HG03159 (cell line): ENCODE results near the gene SLC1A5.
"Not testable (repeated sequence)": the region's sequence is repeated elsewhere in the genome, so short reads cannot be mapped to it uniquely, and the experiment has no call there.

Experiments used
- ATAC-seq: cut with Tn5 transposase; IDR thresholded peaks from one replicate; pipeline ENCODE4 v1.9.1; 2021; ENCODE audit warnings: mild to moderate bottlenecking, moderate library complexity; ENCODE audit not compliant: unreplicated experiment

SLC1A5 gene

DNA sequence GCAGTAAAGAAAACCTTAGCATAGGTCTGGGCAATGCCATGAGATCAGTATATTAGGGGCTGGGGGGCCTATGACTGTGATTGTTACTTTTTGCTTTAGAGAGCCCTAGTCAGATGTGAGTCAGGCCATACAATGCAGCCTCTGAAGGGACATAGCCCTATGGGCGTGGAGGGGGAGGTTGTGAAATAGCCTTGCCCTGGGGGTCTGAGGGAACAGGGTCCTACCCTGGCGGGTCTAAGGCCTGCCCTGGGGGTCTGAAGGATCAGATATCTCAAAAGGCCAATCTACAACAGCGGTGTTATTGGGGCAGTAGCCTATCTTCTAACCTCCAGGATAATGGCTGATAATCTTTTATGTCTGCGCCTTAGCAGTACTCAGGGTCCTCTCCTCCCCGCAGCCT is 13.8 kb upstream of the SLC1A5 start:
- no peak for ATAC-seq

DNA sequence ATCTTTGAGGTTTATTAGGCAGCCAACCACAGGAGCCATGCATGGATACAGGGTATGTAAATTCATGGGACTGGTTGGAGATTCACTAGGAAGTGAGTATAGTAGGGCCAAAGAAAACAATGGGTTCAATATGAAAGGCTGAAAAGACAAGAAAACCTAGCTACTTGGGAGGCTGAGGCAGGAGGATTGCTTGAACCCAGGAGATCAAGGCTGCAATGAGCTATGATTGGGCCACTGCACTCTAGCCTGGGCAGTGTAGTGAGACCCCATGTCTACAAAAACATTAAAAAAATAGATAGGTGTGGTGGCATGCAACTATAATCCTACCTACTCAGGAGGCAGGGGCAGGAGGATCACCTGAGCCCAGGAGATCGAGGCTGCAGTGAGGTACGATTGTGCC is 10.3 kb upstream of the SLC1A5 start:
- ATAC-seq: no peak

DNA sequence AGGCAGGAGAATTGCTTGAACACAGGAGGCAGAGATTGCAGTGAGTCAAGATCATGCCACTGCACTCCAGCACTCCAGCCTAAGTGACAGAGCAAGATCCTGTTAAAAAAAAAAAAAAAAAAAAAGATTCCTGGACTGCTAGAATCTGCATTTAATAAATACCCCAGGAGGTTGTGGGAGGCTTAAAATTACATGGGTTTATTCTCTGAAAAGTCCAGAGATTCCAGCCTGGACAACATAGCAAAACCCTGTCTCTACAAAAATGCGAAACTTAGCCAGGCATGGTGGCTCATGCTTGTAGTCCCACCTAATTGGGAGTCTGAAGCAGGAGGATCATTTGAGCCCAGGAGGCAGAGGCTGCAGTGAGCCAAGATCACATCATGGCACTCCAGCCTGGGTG is 9.5 kb upstream of the SLC1A5 start:
- no peak for ATAC-seq

DNA sequence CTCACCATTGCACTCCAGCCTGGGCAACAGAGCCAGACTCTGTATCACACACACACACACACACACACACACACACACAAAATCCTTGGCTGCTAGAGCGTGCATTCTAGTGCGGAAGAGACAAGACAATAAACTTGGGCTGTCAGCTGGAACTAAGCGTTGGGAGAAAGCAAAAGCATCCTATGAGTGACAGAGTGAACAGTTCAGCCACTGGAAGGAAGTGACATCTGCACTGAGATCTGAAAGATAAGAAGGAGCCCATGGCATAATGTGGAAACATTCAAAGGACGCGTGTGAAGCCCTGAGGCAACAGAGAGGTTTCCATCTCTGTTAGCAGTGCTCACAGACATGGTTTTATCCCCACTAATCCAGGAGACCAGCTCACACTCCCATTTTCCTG is 3.5 kb upstream of the SLC1A5 start:
- ATAC-seq: no peak

DNA sequence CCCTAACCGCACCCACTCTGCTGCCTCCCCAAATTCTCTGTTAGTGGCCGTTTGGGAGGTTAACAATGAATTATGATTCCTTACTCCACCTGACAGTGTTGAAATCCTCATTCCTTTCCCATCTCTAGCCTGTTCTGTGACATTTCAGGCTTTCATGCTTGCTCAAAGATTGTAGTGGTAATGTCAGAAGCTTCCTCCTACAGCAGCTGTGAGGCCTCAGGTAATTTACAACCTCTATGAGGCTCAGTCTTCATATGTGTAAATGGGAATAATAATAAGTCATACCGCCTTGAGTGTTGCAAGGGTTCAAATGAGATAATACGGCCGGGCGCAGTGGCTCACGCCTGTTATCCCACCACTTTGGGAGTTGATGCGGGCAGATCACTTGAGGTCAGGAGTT is 977 bp upstream of the SLC1A5 start:
- no peak for ATAC-seq

DNA sequence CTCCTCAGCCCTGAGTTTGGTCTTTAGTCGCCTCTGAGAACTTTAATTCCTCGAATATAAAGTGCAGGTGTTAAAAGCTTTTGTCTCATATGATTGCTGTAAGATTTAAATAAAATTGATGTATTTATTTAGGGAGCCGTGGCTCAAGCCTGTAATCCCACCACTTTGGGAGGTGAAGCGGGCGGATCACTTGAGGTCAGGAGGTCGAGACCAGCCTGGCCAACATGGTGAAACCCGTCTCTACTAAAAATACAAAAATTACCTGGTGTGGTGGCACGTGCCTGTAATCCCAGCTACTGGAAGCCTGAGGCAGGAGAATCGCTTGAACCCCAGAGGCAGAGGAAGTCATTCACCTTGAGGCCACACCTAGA is 559 bp upstream of the SLC1A5 start:
- no peak for ATAC-seq

DNA sequence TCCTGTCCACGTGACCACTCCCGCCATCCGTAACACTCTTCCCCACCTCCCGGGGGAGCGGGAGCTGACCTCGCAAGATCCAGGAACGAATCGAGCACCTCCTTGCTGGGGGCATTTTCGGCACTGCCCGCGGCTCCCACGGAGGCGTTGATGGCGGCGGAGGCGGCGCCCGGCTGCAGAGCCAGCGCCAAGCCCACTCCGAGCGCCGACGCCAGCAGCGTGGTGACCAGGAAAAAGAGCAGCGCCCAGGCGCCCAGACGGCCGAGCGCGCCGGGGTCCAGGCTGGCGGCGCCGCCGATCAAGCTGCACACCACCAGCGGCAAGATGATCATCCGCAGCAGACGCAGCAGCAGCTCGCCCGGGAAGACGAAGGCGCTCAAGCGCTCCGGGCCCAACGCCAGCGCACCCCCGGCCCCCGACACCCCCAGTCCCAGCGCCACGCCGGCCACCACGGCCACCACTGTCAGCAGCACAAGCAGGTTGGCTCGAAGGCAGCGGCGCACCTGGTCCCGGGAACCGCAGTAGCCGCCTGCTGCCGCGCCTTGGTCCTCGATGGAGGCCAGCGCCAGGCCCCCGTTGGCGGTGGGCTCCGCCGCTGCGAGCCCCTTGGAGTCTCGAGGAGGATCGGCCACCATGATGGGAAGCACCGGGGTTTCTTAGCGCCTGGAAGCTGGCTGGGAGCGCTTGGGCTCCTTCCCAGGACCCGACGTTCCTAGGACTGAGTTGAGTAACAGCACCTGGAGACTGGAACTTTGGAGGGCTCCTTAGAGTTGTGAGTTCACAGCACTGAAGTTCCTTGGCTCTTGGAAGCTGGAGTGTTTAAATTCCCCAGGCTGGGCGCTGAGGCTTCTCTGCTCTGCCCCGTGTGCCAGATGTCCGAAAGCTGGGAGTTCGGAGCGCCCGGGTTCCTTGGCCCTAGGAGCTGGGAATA is 798 bp downstream of the SLC1A5 start:
- ATAC-seq: no peak

DNA sequence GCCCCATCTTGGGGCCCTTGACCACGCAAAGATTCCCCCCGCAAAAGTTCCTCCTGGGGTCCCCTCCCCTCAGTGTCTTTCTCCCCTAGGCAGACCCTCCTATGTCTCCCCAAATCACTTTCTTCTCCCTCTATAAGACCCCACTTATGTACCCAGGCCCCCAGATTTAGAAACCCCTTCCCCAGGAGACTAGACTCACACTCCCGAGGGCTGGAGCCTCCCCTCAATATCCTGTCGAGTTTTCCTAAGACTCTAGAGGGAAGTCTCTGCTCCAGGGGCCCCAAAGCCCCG is 1.4 kb downstream of the SLC1A5 start:
- no peak for ATAC-seq

DNA sequence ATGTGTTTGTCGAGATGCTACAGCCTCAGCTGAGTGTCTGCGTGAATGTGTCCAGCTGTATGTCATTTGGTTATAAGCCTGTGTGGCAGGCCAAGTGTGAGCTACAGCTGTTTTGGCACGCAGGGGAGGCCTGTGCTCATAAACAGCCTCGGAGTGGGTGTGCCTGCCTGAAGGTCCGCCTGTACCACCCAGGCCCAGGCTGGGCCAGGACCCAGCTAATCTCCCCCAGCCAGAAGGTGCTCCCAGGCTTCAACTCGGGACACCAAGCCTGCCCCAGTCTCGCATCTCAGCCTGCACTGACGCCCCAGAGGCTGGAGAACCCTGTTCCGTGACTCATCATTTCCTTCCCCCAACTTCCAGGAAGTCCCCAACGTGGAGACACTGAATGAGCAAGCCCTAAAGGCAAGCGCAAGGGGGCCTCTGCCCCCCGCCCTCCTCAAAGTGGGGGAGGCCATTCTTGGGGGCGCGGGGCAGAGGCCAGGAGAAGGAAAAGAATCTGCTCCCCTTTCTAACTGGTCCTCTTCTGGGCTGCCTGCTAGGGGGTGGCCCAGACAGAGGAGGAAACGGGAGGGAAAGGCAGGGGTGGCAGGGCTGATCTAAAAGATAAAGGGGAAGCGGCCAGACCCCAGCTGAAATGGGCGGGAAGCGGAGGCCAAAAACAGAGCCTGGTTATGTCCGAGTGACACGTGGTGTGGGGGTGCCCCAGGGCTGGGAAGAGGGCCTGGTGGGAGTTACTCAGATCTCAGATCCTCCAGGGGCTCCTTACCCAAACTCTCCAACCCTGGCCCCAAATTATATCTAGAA is 2.0 kb downstream of the SLC1A5 start:
- no peak for ATAC-seq

DNA sequence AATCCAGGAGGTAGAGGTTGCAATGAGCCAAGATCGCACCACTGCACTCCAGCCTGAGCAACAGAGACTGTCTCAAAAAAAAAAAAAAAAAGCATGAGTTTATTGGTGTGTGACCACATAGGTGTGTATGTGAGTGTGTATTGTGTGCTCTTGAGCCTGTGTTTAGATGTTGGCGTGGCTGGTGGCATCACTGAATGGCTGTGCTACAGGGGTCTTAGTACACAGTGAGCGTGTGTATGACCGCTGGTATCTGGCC is 2.5 kb downstream of the SLC1A5 start:
- no peak for ATAC-seq

DNA sequence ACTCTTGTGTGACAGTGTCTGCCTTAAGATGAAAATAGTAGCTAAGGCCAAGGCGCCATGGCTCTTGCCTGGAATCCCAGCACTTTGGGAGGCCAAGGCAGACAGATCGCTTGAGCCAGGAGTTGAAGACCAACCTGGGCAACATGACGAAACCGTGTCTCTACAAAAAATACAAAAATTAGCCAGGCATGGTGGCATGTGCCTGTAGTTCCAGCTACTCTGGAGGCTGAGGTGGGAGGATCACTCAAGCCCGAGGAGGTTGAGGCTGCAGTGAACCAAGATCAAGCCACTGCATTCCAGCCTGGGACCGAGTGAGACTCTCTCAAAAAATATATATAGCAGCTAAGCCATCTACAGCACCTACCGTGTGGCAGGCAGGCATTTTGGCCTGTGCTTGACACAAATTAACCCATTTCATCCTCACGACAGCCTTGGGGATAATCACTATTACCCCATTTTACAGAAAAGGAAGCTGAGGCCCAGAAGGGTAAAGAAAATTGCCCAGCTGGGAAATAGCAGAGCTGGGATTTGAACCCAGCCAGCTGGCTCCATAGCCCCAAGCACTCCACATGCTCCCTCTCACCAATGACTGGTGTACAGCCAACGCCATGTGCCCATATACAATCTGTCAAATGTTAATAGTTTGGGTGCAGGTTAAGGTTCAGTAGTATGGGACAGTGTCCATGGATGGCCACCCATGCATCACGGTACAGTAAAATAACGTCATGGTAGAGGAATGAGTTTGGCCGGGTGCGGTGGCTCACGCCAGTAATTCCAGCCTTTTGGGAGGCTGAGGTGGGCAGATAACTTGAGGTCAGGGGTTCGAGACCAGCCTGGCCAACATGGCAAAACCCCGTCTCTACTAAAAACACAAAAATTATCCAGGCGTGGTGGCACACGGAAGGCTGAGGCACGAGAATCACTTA is 3.1 kb downstream of the SLC1A5 start:
- no peak for ATAC-seq

DNA sequence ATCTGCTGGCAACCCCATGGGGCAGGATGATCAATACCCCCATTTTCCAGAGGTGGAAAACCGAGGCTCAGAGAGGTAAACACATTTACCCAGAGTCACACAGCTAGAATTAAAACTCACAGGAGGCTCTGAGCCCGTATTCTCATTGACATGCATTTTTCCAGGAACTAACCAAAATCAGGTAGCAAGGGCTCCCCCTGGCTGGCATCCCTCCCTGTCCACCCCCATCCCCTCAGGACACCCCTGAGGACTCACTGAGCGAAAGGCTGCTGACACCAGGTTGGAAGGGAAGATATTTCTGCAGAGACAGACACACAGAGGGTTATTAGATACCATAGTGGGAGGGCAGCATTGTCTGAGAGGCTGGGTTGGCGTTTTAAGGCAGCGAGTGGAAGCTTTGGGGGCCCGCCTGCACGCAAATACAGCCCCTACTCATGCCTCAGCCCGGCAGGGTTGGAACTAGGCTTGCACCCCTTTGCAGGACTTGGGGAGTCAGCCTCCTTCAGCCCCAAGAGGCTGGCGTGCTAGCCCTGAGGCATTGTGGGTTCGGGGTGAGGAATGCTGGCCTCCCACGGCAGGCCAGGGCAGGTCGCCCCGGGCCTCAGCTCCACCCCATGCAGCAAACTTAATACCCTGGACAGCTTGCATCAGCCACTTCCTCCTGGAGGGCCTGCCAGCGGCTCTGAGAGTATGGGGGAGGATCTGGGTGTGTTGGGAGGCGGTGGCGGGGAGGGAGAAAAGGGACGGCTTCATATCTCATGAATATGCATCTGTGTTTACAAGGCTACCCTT is 3.9 kb downstream of the SLC1A5 start:
- no peak for ATAC-seq

DNA sequence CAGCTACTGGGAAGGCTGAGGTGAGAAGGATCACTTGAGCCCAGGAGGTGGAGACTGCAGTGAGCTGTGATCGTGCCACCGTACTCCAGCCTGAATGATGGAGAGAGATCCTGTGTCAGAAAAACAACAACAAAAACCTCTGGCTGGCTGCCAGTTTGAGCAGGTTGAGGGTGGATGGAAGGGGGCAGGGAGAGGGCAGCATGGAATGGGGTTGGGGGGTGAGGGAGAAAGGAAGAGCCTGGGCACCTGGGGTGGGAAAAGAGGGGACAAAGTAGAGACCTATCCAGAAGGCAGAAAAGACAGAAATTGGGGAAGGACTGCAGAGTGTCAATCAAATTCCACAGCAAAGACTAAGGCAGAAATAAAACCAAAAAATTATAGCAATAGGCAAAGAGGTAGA is 4.7 kb downstream of the SLC1A5 start:
- ATAC-seq: no peak

DNA sequence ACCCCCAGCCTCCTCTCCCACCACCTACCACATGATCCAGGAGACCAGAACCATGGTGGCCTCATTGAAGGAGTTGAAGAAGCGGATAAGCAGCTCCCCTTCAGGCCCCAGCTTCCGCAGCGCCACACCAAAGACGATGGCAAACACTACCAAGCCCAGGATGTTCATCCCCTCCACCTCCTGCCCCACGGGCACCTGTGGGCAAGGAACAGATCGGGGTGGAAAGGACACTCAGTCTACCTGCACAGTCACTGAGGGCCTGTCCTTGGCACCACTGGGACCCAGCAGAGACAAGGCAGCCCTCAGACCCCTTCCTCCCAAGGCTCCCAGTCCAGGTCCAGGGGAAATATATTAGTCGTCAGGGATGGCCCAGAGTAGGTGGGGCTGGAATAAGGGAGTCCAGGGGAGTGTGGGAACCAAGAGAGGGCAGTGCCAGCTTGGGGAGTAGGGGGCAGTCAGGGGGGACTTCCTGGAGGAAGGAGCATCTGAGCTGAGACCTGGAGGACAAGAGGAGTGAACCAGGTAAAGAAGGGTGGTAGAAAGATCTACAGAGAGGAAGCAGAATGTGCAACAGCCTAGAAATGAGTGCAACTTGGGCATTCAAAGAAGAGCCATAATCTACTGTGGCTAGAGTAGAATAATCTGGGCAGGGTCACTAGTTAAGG is 5.9 kb downstream of the SLC1A5 start:
- no peak for ATAC-seq

DNA sequence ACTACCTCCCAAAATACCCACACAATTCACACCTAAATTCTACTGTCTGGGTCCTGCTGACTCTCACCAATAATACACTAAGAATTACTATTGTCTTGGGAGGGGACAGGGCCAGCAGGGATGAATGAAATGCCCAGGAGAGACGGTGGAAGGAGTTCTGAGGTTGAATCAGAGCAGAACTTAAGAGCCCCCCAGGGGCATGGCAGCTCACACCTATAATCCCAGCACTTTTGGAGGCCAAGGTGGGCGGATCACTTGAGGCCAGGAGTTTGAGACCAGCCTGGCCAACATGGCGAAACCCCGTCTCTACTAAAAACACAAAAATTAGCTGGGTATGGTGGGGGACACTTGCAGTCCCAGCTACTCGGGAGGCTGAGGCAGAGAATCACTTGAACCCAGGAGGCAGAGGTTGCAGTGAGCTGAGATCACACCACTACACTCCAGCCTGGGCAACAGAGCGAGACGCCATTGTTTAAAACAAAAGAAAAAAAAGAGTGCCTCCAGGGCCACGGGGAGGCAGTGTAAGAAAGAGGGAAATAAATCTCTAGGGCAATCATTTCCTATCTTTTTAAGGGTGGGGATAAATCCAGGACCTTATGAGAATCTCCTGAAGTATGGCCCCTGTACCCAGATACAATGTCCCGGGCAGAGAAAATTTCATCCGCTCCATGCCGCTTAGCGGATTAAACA is 10.3 kb downstream of the SLC1A5 start:
- ATAC-seq: not testable (repeated sequence)

DNA sequence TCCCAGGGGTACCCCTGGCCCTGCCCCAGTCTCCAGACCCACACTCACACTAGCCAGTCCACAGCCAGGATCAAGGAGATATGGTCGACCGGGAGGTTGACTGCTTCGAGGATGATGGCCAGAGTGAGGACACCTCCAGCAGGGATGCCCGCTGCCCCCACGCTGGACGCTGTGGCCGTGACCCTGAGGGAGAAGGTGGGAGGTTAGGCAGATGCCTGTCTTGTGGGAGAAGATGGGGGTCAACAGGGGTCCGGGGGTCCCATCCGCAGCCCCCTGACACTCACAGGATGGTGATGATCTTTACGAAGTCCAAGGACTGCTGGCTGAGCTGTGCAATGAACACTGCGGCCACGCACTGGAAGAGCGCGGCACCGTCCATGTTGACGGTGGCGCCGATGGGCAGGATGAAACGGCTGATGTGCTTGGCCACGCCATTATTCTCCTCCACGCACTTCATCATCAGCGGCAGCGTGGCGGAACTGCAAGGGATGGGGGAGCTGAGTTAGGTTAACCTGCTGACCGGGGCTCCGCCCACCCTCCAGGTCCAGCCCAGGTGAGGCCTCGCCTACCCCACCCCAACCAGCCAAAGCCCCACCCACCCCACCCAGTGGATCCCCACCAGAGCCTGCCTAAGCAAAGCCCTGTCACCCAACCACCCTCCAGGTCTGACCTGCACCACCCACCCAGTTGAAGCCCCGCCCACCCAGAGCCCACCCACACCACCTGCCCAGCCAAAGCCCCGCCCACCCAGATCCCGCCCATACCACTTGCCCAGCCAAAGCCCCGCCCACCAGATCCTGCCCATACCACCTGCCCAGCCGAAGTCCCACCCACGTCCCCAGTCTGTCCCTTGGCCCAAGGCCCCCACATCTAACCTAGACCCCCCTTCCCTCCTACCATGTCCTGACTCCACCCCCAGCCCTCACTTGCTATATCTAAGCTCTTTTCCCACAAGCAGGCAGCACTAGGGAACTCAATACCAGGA is 11.2 kb downstream of the SLC1A5 start:
- no peak for ATAC-seq

DNA sequence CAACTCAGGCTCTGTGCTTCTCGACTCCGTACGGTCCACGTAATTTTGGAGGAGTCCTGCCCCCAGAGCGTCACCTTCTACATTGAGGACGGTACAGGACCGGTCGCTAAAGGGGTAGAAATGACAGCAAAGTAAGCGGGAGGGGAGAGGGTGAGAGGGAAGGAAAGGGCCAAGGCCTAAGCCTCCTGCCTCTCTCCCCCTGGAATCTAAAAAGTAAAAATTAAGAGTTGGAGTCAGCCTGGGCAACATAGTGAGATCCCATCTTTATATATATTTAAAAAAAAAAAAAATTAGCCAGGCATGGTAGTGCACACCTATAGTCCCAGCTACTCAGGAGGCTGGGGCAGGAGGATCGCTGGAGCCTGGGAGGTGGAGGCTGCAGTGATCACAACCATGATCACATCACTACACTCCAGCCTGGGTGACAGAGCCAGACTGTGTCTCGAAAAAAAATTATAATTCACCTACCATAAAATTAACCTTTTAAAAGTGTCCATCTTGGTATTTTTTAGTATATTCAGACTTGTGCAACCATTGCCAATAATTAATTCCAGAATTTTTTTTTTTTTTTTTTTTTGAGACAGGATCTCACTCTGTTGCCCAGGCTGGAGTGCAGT is 12.6 kb downstream of the SLC1A5 start:
- no peak for ATAC-seq

DNA sequence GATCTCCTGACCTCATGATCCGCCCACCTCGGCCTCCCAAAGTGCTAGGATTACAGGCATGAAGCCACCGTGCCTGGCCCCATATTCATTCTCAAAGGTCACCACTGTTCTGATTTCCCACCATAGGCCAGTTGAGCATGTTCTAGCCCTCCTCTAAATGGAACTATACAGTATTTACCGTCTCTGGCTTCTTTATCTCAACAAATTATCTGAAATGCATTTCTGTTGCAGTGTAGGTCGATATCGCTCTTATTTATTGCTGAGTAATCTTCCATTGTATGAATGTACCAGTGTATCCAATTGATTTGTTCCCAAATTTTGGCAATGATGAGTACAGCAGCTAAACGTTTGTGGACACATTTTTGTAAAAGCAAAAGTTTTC is 15.4 kb downstream of the SLC1A5 start:
- no peak for ATAC-seq
